ENCODE measurements around the gene IL4I1. TPM values are rescaled to one million over a fixed set of nuclear protein-coding genes. Genes with fewer than 3 reads are reported as not detected.

The IL4I1 gene
- total RNA-seq, 2 experiments from 2014 or later = 7.2 to 7.5 TPM

GRCh38 chr19:49879243-49879963 is 17.3 kb downstream of the IL4I1 start:
- intact Hi-C loops (cut with micrococcal nuclease) = loop anchor here (10.0 kb wide), 1 partner anchor 545 kb away; the partner anchor contains the start of gene CD37
- H3K4me3 Mint-ChIP-seq = no peak overlapping the region
- CTCF ChIA-PET = interaction anchor here (2.7 kb wide), 1 partner anchor 11 kb away, joined by 7 read pairs; no protein-coding TSS in a partner anchor
- no peaks in the 10 kb centered on the region for H3K9me3 Mint-ChIP-seq
- peaks cover 23% of the 10 kb centered on the region for H3K36me3 Mint-ChIP-seq (ENCODE audit: low read depth)
- peaks cover 25% of the 10 kb centered on the region for H3K4me1 Mint-ChIP-seq (ENCODE audit: low read depth)
- DNase-seq = no peak
- no peak overlapping the region for H3K27ac Mint-ChIP-seq
- no peaks in the 10 kb centered on the region for H3K27me3 Mint-ChIP-seq (ENCODE audit: low read depth)

GRCh38 chr19:49878744-49879070 is 18.0 kb downstream of the IL4I1 start:
- Mint-ChIP-seq H3K9me3 (no peaks in the 10 kb centered on the region), H3K27ac (no peak overlapping the region), H3K4me3 (no peak overlapping the region), H3K36me3 (ENCODE audit: low read depth) (peaks cover 21% of the 10 kb centered on the region), H3K27me3 (ENCODE audit: low read depth) (no peaks in the 10 kb centered on the region), H3K4me1 (ENCODE audit: low read depth) (peaks cover 28% of the 10 kb centered on the region)
- no peak for DNase-seq
- intact Hi-C loops (cut with micrococcal nuclease) = loop anchor here (10.0 kb wide), 1 partner anchor 544 kb away; the partner anchor contains the start of gene CD37
- CTCF ChIA-PET = interaction anchor here (2.7 kb wide), 1 partner anchor 12 kb away, joined by 7 read pairs; no protein-coding TSS in a partner anchor

GRCh38 chr19:49877879-49878743 is 18.6 kb downstream of the IL4I1 start:
- Mint-ChIP-seq H3K27me3 (ENCODE audit: low read depth) (no peaks in the 10 kb centered on the region), H3K9me3 (no peaks in the 10 kb centered on the region), H3K4me3 (no peak overlapping the region), H3K27ac (no peak overlapping the region), H3K36me3 (ENCODE audit: low read depth) (peaks cover 15% of the 10 kb centered on the region), H3K4me1 (ENCODE audit: low read depth) (peaks cover 28% of the 10 kb centered on the region)
- DNase-seq = peak; percentile 99
- CTCF ChIA-PET = no interaction called here
- intact Hi-C loops (cut with micrococcal nuclease) = loop anchor here (1.0 to 10.0 kb wide), 12 partner anchors 9 to 543 kb away; partner anchors contain the start of genes ATF5, CD37, FUZ and NUP62

- Mint-ChIP-seq H3K4me1 (ENCODE audit: low read depth) (peaks cover 28% of the 10 kb centered on the region), H3K27me3 (ENCODE audit: low read depth) (no peaks in the 10 kb centered on the region), H3K36me3 (ENCODE audit: low read depth) (peaks cover 13% of the 10 kb centered on the region), H3K9me3 (no peaks in the 10 kb centered on the region), H3K4me3 (no peak within 1 kb of the TSS), H3K27ac (no peak within 1 kb of the TSS)
- intact Hi-C loops (cut with micrococcal nuclease) = loop anchor here (1.0 to 10.0 kb wide), 12 partner anchors 8 to 542 kb away; partner anchors contain the start of genes ATF5, CD37, FUZ and NUP62
- peak; percentile 99 for DNase-seq
- CTCF ChIA-PET = interaction anchor here (0.6 kb wide), 2 partner anchors 9 to 256 kb away, joined by 3 read pairs; no protein-coding TSS in a partner anchor
Observed at GRCh38 chr19:49877020-49877878, 19.4 kb downstream of the IL4I1 start, which contains the start of the genes AKT1S1 and TBC1D17. Gene AKT1S1 (minus strand): TSS chr19:49877355. CDS start chr19:49873295, 4,060 bp downstream. Gene TBC1D17 (plus strand): TSS chr19:49877702. CDS start chr19:49877724, 22 bp downstream.

GRCh38 chr19:49876422-49877019 is 20.2 kb downstream of the IL4I1 start:
- peaks cover 13% of the 10 kb centered on the region for H3K36me3 Mint-ChIP-seq (ENCODE audit: low read depth)
- CTCF ChIA-PET = interaction anchor here (0.6 to 1.3 kb wide), 2 partner anchors 9 to 14 kb away, joined by 3 read pairs; no protein-coding TSS in a partner anchor
- no peaks in the 10 kb centered on the region for H3K27me3 Mint-ChIP-seq (ENCODE audit: low read depth)
- intact Hi-C loops (cut with micrococcal nuclease) = loop anchor here (1.0 to 10.0 kb wide), 13 partner anchors 7 to 542 kb away; partner anchors contain the start of genes ATF5, BCL2L12, CD37 and FUZ
- no peaks in the 10 kb centered on the region for H3K9me3 Mint-ChIP-seq
- peaks cover 34% of the 10 kb centered on the region for H3K4me1 Mint-ChIP-seq (ENCODE audit: low read depth)
- H3K27ac Mint-ChIP-seq = no peak overlapping the region
- DNase-seq = peak; percentile 98
- no peak overlapping the region for H3K4me3 Mint-ChIP-seq

GRCh38 chr19:49875857-49876421 is 20.7 kb downstream of the IL4I1 start:
- Mint-ChIP-seq H3K36me3 (ENCODE audit: low read depth) (peaks cover 11% of the 10 kb centered on the region), H3K9me3 (no peaks in the 10 kb centered on the region), H3K4me1 (ENCODE audit: low read depth) (peaks cover 34% of the 10 kb centered on the region), H3K27ac (no peak overlapping the region), H3K27me3 (ENCODE audit: low read depth) (no peaks in the 10 kb centered on the region), H3K4me3 (no peak overlapping the region)
- intact Hi-C loops (cut with micrococcal nuclease) = loop anchor here (1.0 to 10.0 kb wide), 5 partner anchors 199 to 541 kb away; partner anchors contain the start of genes BCL2L12, CD37, IRF3 and PRMT1
- CTCF ChIA-PET = interaction anchor here (1.3 kb wide), 1 partner anchor 14 kb away, joined by 3 read pairs; no protein-coding TSS in a partner anchor
- DNase-seq = peak; percentile 61

GRCh38 chr19:49875177-49875576 is 21.5 kb downstream of the IL4I1 start:
- Mint-ChIP-seq H3K4me3 (no peak overlapping the region), H3K27ac (no peak overlapping the region), H3K4me1 (ENCODE audit: low read depth) (peaks cover 38% of the 10 kb centered on the region), H3K27me3 (ENCODE audit: low read depth) (no peaks in the 10 kb centered on the region), H3K36me3 (ENCODE audit: low read depth) (peaks cover 11% of the 10 kb centered on the region), H3K9me3 (no peaks in the 10 kb centered on the region)
- intact Hi-C loops (cut with micrococcal nuclease) = loop anchor here (10.0 kb wide), 1 partner anchor 540 kb away; the partner anchor contains the start of gene CD37
- CTCF ChIA-PET = interaction anchor here (0.8 to 1.3 kb wide), 2 partner anchors 15 to 158 kb away, joined by 3 read pairs; no protein-coding TSS in a partner anchor
- DNase-seq = no peak

- CTCF ChIA-PET = interaction anchor here (0.8 kb wide), 1 partner anchor 157 kb away, joined by 3 read pairs; no protein-coding TSS in a partner anchor
- intact Hi-C loops (cut with micrococcal nuclease) = loop anchor here (10.0 kb wide), 1 partner anchor 540 kb away; the partner anchor contains the start of gene CD37
- Mint-ChIP-seq H3K27ac (no peak overlapping the region), H3K4me1 (ENCODE audit: low read depth) (peaks cover 38% of the 10 kb centered on the region), H3K36me3 (ENCODE audit: low read depth) (peaks cover 8% of the 10 kb centered on the region), H3K4me3 (no peak overlapping the region), H3K9me3 (no peaks in the 10 kb centered on the region), H3K27me3 (ENCODE audit: low read depth) (no peaks in the 10 kb centered on the region)
- DNase-seq = no peak
Observed at GRCh38 chr19:49874503-49875157, 22.1 kb downstream of the IL4I1 start.

GRCh38 chr19:49873834-49874233 is 22.9 kb downstream of the IL4I1 start:
- no peaks in the 10 kb centered on the region for H3K27me3 Mint-ChIP-seq (ENCODE audit: low read depth)
- no peak overlapping the region for H3K27ac Mint-ChIP-seq
- peaks cover 32% of the 10 kb centered on the region for H3K4me1 Mint-ChIP-seq (ENCODE audit: low read depth)
- H3K9me3 Mint-ChIP-seq = no peaks in the 10 kb centered on the region
- CTCF ChIA-PET = no interaction called here
- H3K36me3 Mint-ChIP-seq (ENCODE audit: low read depth) = peaks cover 6% of the 10 kb centered on the region
- no peak overlapping the region for H3K4me3 Mint-ChIP-seq
- DNase-seq = no peak
- intact Hi-C loops (cut with micrococcal nuclease) = loop anchor here (10.0 kb wide), 1 partner anchor 539 kb away; the partner anchor contains the start of gene CD37

- H3K27ac Mint-ChIP-seq = no peak overlapping the region
- intact Hi-C loops (cut with micrococcal nuclease) = loop anchor here (10.0 kb wide), 1 partner anchor 538 kb away; the partner anchor contains the start of gene CD37
- no peak overlapping the region for H3K4me3 Mint-ChIP-seq
- peaks cover 30% of the 10 kb centered on the region for H3K4me1 Mint-ChIP-seq (ENCODE audit: low read depth)
- H3K27me3 Mint-ChIP-seq (ENCODE audit: low read depth) = no peaks in the 10 kb centered on the region
- DNase-seq = no peak
- CTCF ChIA-PET = no interaction called here
- H3K36me3 Mint-ChIP-seq (ENCODE audit: low read depth) = peaks cover 7% of the 10 kb centered on the region
- no peaks in the 10 kb centered on the region for H3K9me3 Mint-ChIP-seq
Observed at GRCh38 chr19:49873129-49873521, 23.6 kb downstream of the IL4I1 start.

Data from activated naive CD4-positive, alpha-beta T cell treated with anti-CD3 and anti-CD28 coated beads for 36 hours (primary cell).